ENCODE measurements around the gene TRIM3.
A peak's percentile ranks its signal among the peaks of the same experiment; 100 is the strongest.

Gene TRIM3

DNA sequence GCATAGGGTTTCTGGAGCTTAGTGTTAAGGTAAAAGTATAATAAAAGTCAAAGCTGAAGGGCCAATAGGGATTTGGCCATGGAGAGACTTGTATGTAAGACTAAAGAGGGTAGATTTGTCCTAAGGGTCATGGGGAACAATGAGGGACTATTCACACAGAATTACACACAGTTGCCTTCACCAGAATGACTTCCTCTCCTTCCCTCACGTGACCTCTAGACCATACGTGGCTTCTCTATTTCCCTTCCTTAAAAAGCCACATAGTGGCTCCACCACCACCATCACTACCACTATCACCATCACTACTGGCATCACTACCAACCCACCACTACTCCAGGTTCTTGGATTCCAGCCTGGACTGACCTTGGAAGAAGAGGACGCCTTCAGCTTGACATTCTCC, 35.7 kb downstream of the TRIM3 start:
- no peak for DNase-seq (ENCODE audit: low spot score)

DNA sequence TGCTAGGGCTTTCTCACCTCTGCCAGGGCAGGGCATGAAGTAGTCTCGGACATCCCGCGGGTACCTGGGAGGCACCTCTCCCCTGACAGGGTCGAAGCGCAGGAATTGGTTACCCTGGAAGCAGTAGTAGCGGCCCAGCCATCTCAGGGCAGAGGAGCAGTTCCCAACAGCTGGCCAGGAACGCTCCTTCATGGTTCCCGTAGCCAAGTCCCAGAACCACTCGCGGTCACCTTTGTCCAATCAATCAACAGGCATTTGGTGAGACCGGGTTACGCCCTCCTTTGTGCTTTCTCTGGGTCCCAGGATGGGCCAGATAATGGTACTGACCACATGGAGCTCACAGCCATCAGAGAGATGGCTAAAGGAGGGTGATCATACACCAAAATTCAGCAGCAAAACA, 36.3 kb downstream of the TRIM3 start:
- no peak for DNase-seq (ENCODE audit: low spot score)

DNA sequence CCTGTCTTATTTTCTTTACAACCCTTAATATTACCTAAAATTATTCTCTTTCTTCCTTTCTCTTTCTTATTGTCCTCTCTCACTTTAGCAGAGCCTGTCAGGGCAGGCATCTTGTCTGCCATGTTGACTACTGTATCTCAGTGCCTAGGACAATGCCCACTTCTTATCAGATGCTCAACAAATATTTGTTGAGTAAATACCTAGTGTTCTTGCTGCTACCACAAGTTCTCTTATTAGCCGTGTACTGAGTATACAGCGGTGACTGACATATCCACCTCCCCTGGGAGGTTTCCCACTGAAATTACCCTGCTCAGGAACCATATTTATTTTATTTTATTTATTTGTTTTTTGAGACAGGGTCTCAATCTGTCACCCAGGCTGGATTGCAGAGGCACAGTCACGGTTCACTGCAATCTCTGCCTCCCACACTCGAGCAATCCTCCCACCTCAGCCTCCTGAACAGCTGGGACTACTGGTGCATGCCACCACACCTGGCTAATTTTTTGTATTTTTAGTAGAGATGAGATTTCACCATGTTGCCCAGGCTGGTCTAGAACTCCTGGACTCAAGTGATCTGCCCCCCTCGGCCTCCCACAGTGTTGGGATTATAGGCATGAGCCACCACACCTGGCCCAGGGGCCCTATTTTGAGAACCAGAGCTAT, 39.6 kb downstream of the TRIM3 start:
- DNase-seq (ENCODE audit: low spot score) = no peak

DNA sequence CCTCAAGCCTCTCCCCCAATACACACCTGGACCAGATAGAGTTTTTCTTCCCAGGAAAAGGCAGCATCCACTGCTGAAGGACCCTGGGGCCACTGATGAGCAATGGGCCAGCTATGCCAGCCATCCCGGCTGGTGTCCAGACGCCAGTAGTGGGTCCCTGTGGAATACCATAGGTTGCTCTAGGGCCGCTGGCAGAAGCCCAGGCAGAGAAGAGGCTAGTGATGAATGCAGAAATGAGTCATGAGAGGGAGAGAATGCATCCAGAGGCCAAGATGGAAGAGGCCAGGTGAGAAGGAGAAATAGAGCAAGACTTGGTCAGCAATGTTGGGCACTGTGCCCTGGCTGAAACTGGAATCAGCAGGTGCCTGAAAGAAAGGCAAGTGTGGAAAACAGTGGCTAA, 41.9 kb downstream of the TRIM3 start:
- DNase-seq (ENCODE audit: low spot score) = no peak

DNA sequence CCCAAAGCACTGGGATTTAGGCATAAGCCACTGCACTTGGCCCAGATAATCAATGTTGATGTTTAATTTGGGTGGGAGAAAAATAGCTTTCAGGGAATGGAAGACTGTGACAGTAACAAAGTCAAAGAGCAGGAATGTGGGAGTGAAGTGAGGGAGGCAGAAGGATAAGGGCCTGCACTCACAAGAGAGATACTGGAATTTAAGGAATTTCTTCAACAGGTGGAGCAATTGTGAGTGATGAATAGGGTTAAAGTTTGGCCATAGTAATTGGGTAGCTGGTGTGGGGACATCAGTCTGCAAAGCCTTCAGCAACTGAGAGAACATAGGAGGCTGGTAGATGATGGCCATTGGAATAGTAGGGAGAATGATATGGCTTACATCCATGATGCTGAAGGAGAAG, 46.2 kb downstream of the TRIM3 start:
- no peak for DNase-seq (ENCODE audit: low spot score)

DNA sequence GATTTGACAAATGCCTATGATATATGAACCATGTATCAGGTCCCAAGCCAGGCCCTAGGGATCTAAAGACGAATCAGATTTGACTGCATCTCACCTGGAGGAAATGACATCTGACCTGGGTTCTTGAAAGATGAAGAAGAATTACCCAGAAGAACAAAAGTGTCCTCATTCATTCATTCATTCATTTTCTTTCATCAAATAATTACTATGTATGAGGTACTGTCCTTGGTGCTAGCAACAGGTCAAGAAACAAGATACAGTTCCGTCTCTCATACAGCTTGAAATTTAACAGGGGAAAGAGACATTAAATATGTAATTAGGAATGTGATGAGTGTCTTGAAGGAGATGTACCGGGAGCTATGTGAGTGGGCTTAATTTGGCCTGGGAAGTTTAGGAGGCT, 53.1 kb downstream of the TRIM3 start:
- DNase-seq (ENCODE audit: low spot score) = no peak

DNA sequence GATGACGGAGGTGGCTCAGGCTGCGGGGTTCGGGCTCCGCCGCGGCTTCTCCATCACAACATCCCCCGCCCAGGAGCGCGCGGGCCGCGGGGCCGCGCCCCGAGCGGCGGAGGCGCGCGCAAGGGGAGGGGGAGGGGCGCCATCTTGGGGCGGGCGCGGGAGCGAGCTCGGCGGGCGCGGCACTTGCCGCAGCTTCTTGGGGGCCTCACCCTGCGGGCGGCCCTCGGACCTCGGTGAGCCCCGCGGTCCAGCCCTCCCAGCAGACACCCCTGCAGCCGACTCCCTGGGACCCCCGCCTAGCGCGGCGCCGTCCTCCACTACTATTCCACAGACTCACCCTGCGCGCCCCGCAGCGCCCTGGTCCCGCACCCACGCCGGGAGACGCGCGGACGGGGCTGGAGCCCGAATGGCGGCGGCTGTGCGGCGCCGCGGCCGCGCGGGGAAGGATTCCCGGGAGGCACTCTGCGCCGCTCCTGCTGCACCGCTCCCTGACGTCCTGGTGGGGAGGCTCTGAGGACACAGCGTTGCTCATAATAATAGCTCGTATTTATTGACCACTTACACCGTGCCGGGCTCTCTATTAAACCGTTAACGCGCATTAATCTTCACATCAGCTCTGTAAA, 54.6 kb downstream of the TRIM3 start, which contains the start of gene APBB1:
Gene APBB1, minus strand, starts transcription at position 86 of the 623 bp plus-strand sequence. CDS start 7,747 bp downstream, outside the sequence.
- DNase-seq (ENCODE audit: low spot score) = peak; percentile 64

DNA sequence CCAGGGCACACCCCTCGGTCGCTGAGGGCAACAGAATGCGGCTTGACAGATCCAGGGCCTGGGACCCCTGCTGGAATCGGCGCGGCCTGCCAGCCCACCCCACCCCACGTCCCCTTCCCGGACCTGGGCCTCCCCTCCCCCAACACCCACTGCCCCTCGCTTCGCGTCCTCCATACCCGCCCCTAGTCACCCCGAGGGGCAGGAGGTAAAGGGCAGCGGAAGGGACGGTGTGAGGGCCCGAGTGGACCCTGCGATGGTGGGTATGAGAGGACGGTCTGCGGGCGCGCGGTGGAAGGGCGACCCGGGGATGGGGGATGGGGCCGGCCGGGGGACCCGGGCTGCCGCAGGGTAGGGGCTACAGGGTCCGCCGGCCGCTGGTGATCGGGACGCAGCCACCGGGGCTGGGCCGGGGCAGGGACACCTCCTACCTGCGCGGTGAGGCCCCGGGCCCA, 55.2 kb downstream of the TRIM3 start:
- DNase-seq (ENCODE audit: low spot score) = no peak

DNA sequence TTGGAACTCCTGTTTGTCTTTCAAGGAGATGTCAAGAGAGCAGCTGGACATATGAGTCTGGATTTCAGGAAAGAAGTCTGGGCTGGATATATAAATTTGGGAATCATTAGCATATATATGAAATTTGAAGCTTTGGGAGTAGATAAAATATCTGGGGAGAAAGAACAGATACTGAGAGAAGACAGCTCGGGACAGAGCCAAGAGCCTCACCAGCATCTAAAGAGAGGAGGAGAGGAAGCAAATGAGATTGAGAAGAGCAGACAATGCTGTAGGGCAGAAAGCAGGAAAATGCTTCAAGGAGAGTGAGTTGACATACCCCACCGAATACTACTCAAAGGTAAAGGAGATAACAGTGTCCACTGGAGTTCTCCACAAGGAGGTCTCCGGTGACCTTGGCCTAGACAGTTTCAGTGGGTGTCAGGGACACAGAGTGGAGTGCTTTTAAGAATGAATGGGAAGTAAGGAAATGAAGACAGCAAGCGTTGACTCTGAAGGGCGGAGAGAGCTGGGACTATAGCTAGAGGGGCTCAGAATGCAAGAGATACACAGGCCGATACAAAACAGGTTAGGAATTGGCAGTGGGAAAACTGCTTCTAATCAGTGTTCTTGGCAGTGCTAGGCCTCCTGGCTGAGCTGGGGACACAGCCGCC, 55.7 kb downstream of the TRIM3 start:
- DNase-seq (ENCODE audit: low spot score) = no peak

DNA sequence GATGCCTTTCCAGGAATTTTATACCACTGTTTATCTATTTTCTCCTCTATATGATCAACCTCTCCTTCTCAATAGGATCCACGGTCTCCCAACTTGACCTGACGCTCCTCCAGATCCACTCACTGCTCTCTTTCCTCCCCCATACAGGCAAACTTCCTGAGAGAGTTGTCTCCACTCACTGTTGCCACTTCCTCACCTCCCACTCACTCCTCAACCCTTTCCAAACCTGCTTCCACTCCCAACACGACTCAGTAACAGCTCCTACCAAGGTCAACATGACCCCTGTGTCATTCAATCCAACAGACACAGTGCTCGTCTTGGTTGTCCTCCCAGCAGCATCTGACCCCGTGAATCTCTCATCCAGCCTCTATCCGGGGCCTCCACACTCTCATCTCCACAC, 57.9 kb downstream of the TRIM3 start:
- DNase-seq (ENCODE audit: low spot score) = no peak

DNA sequence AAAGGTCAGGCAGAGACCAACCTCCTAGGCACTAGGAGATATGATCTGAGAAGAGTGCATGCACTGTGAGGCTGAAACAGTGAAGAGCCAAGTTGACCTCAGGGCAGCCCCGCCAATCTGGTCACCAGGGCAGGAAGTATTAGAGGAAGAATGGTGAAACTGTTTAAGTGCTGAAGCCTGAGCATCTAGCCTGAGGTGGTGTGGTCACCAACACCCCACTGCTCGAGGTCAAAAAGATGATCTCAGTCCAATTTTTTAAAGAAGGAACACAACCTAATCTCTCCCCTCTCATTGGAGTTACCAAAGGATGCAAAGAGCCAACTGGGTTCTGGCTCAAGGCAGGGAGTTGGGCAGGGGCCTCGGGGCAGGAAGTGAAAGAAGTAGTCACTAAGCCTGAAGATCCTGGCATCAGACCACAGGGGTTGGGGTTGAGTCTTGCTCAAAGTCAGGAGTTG, 58.8 kb downstream of the TRIM3 start:
- no peak for DNase-seq (ENCODE audit: low spot score)

DNA sequence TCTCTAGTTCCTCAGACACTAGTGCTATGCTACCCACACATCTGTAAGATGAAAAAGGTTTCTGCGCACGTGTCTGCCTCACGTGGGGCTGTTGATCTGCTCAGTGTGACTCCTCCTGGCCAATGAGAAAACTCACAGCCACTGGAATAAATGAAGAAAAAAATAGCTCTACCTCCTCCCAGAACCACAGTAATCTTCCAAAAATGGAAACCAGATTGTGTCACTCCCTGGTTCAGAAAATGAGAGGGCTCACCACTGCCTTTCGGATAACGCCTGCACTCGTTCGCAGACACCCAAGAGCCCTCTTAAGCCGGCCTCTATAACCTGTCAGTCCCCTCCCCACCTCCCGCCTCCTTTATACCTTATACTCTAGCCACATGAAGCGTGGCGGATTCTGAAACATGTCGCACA, 59.9 kb downstream of the TRIM3 start:
- peak; percentile 56 for DNase-seq (ENCODE audit: low spot score)

DNA sequence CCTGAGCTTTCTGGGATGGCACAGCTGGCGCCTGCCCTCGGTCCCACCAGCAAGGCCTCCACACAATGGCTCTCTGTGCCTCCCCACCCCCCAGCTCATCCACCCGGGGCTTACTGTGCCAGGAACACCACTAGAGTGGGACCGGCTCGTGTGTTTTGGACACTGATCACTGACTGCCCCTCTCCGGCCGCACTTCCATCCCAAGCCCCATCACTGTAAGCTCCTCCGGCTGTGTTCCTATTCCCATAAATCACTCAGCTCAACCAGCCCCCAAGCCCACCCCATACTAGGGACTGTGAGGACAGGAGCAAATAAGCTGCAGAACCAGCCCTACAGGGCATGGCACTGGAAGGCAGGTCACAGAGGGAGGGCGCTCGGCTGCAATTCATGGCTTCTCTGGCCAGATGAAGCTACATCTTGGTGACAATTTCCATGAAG, 62.1 kb downstream of the TRIM3 start:
- DNase-seq (ENCODE audit: low spot score) = no peak

DNA sequence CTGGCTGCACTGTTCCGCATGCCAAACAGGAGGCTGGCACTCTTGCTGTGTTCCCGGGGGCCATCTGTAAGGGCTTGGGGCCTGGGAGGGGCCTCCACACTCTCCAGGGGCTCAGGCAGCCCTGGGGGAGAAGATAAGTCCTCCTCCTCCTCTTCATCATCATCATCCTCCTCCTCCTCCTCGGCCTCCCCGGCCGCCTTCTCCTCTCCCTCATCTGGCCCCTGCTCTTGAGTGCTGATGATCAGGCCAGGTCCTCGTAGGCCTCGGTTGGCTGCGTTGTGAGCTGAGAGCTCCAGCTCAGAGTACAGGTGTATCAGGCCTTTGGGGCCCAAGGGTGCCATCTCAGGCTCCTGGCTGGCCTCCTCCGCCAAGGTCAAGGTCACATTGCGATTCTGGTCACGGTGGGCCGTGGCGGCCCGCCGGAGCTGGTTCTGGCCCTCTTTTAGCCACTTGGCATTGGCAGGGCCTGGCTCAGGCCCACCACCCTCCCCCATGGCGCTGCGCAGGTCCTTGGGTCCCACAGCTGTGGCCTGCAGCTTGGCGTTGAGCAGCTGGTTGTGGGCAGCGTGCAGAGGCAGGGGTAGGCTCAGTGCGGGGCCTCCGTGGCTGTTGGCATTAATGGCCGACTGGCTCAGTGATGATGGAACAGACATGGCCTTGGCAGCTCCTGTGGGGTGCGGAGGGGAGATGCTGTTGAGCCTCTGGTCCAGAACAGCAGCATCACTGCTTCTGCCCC, 62.9 kb downstream of the TRIM3 start:
- DNase-seq (ENCODE audit: low spot score) = no peak

DNA sequence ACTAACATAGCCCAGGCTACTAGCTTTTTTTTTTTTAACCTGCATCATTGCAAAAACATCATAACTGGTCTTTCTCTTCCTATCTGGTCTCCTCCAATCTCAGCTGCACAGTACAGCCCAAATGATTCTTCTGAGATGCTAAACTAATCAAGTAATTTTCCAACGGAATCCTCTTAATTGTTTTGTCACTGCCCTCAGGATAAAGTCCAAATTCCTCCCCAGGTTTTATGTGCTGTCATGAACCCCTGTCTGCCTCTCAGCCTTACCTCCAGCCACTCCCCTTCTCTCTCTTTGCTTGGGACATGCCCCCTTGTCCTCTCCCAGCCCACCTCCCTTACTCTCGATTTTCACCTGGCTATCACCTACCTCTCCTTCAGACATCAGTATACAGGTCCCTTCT, 67.4 kb downstream of the TRIM3 start:
- peak; percentile 56 for DNase-seq (ENCODE audit: low spot score)

DNA sequence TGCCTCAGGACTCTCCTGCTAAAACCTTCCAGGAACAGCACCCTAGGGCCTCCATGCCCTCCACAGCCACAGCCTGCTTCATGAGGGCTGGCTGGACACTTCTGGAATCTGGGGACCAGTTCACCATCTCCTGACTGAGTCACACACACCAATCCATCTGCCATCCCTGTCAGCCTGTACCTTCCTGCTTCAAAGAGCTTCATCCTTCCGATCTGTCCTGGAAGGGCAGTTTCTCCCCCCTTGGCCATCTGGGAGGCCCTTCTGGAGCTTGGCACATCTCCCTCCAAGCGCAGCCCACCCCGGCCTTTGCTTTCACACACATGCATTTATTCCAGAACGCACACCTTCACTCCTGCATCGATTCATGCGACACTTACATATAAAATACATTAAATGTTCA, 67.9 kb downstream of the TRIM3 start:
- peak; percentile 91 for DNase-seq (ENCODE audit: low spot score)

DNA sequence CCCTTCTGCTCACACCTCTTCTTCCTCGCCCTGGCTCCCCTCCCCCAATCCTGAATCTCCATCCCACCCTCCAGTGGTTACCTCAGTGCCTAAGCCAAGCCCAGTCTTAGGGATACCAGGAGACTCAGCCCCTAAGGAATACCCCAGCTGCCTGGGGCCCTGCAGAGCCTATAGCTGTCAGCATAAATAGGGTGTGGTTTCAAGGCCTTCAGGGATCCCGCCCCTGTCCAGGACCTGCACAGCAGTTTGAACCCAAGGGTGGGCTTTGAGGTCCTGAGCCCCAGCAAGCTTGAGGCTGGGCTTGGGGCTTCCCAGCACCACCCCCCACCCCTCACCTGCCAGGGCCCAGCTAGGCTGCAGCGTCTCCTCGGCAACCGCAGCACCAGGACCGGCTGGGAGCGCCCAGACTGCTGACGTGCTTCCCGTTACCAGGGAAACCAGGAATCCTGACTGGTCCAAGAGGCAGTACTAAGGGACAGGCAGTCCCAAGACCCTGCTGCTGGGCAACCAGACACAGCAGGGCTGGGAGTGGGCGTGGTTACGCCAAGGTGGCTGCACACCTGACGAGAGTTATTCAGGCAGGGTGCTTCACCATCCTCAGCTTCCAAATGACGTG, 68.6 kb downstream of the TRIM3 start:
- DNase-seq (ENCODE audit: low spot score) = peak; percentile 81

DNA sequence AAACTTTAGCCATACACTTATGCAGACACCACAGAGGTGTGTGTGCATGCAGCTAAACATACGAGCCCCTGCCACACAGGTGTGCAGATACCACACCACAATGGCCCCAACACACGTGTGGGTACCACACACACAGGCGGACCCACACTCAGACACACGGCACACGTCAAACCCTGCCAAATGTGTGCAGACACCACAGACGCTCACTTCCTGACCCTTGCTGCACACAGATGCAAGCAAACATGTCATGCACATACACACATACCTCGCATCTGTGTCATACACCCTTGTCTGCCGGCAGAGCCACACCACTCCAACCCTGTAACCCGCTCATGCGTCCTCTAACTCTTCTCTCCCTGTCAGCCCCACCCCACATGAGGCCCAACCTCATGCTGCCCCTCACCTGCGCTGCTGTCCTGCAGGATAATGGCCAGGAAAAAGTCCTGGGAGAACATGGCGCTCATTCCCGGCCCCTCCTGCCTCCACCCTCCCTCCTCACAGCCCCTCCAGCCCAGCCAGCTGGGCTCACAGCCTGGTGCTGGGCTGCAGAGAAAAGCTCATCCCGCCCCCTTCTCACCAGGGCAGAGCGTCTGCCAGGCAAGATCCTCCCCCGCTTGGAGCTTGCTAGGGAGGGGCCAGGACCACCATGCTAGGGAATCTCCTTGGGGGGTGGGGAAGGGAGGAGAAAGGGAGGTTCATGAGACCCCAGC, 69.2 kb downstream of the TRIM3 start:
- DNase-seq (ENCODE audit: low spot score) = peak; percentile 63

DNA sequence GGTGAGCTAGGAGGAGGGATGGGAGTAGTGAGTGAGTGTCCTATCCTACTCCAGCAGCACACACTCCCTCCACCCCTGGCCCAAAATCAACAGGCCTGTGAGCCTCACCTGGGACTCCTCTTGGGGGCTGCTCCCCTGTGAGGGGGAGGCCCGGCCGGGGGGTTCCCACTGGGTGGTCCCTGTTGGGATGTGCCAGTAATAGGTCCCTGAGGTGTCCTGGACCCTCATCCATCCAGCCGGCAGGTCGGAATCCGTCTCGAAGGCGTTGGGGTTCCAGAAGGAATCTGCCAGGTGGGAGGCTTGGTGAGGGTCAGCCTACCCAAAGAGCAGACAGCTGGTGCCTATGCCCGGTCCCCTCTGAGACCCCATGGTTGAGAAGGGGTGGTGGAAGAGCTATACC, 70.2 kb downstream of the TRIM3 start:
- no peak for DNase-seq (ENCODE audit: low spot score)

DNA sequence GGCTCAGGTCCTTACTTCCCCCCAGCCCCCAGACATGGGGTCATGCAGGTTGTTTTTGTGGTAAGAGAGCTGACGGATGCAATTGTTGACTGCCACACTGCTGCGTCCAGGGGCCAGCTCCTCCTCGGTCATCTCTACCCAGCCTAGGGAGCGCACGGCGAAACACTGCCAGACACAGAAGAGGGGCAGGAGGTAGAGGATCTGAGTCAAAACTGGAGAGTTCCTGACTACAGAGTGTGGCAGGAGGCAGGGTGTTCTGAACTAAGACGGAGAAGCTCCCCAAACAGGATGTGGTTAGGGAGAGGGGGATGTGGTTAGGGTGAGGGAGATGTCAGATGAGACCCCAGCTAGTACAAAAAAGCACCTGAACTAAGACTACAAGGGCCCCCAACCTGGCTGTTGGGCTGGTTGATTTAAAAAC, 71.2 kb downstream of the TRIM3 start:
- no peak for DNase-seq (ENCODE audit: low spot score)

DNA sequence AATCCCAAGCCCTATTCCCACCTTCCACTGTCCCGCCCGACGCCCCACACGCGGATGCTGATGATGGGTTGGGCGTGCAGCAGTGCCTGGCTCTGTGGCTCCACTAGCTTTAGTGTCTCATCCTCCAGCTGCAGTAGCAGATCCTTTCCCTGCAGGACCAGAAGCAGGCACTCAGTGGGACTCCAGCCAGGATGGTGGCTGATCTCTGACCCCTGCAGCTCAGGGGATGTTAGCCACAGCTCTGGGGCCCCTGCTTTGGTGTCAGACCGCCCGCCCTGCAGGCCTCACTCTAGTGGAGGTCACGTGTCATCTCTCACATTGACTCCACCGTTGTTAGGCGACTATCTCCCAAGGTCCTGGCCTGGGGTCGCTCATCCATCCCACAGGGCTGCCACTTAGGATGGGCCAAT, 71.7 kb downstream of the TRIM3 start:
- no peak for DNase-seq (ENCODE audit: low spot score)
